Hepatocyte (in vitro differentiated cells): Measurements from ENCODE around the gene ERCC2. TPM values are rescaled to one million over a fixed set of nuclear protein-coding genes. Genes with fewer than 3 reads are reported as not detected.

Source experiments
- DNase-seq: peaks from one replicate; pipeline ENCODE4 v3.0.0-alpha.2; 2016; ENCODE audit warnings: low spot score
- H2AFZ ChIP-seq: fragments of 200-600 bp; sonication (generic); 2 replicates; pipeline ENCODE4 v1.6.0; 2016; ENCODE audit warnings: antibody characterized with exemption, mild to moderate bottlenecking
- H3K27ac ChIP-seq: fragments of 200-600 bp; sonication (generic); 2 replicates; pipeline ENCODE4 v1.5.1; 2016; ENCODE audit warnings: mild to moderate bottlenecking
- H3K27me3 ChIP-seq: fragments of 200-600 bp; sonication (generic); 2 replicates; pipeline ENCODE4 v1.6.1; 2016
- H3K36me3 ChIP-seq: fragments of 200-600 bp; sonication (generic); replicated peaks from 2 replicates; pipeline ENCODE4 v1.5.1; 2016; ENCODE audit warnings: low read depth; ENCODE audit not compliant: insufficient read depth
- H3K4me1 ChIP-seq: fragments of 200-600 bp; sonication (generic); 2 replicates; pipeline ENCODE4 v1.5.1; 2016; ENCODE audit warnings: mild to moderate bottlenecking, moderate library complexity; ENCODE audit not compliant: insufficient read depth
- H3K4me2 ChIP-seq: fragments of 200-600 bp; sonication (generic); 2 replicates; pipeline ENCODE4 v1.6.0; 2016
- H3K4me3 ChIP-seq: fragments of 200-600 bp; sonication (generic); 2 replicates; pipeline ENCODE4 v1.5.1; 2016; ENCODE audit warnings: mild to moderate bottlenecking
- H3K79me2 ChIP-seq: fragments of 200-600 bp; sonication (generic); 2 replicates; pipeline ENCODE4 v1.6.0; 2017; ENCODE audit warnings: mild to moderate bottlenecking
- H3K9me2 ChIP-seq: fragments of 200-600 bp; sonication (generic); replicated peaks from 2 replicates; pipeline ENCODE4 v1.6.0; 2017; ENCODE audit warnings: mild to moderate bottlenecking; ENCODE audit not compliant: insufficient read depth
- H3K9me3 ChIP-seq: fragments of 200-600 bp; sonication (generic); 2 replicates; pipeline ENCODE4 v1.5.1; 2016; ENCODE audit warnings: low read depth, mild to moderate bottlenecking
- H4K20me1 ChIP-seq: fragments of 200-600 bp; sonication (generic); 2 replicates; pipeline ENCODE4 v1.6.0; 2016; ENCODE audit warnings: mild to moderate bottlenecking; ENCODE audit not compliant: insufficient read depth, poor library complexity, severe bottlenecking
- EZH2 ChIP-seq: fragments of 200-600 bp; sonication (generic); IDR thresholded peaks from 2 replicates; pipeline ENCODE4 v1.6.1; 2016; ENCODE audit warnings: antibody characterized with exemption, mild to moderate bottlenecking, borderline replicate concordance
- EZH2phosphoT487 ChIP-seq: fragments of 200-600 bp; sonication (generic); IDR thresholded peaks from one replicate; pipeline ENCODE4 v1.6.1; 2018; ENCODE audit warnings: antibody characterized with exemption, mild to moderate bottlenecking, low read depth, moderate library complexity; ENCODE audit not compliant: unreplicated experiment, severe bottlenecking
- WGBS: methylation state at CpG from one replicate; pipeline ENCODE4 v1.1.6; 2016; ENCODE audit warnings: low lambda C conversion rate; ENCODE audit errors: missing lambda C conversion rate; 5-methylcytosine and 5-hydroxymethylcytosine counted together
- polyA plus RNA-seq: library from polyadenylated mRNA; unstranded; fragments of >200 nt; fragmentation: Nextera tagmentation; extraction: Ambion mirVana; gene quantifications from 2 replicates; pipeline ENCODE4 v1.2.1, GENCODE V29; 2016
- total RNA-seq: library from RNA; depleted of rRNA; stranded (reverse); fragments of >200 nt; gene quantifications from 2 replicates; pipeline ENCODE4 v1.2.3, GENCODE V29; 2014
- TF ChIP-seq, protein P1 (sequence below): fragments of 200-600 bp; sonication (generic); IDR thresholded peaks from 2 replicates; pipeline ENCODE4 v1.5.1; 2016; ENCODE audit warnings: antibody characterized with exemption, mild to moderate bottlenecking; ENCODE audit not compliant: poor library complexity

Gene ERCC2
- total and polyA plus RNA-seq, 2 experiments from 2014 or later, result 7.1 to 13.9 TPM

GRCh38 chr19:45322744-45323281, 47.6 kb downstream of the ERCC2 start, which contains the start of gene CKM:
Gene CKM (minus strand): TSS chr19:45322875. CDS start chr19:45319713, 3,162 bp downstream.
- peaks cover 7% of the 10 kb centered on the region for H3K27me3 ChIP-seq
- H3K9me3 ChIP-seq, result no peaks in the 10 kb centered on the region
- H3K4me3 ChIP-seq, result peak within 1 kb of the TSS; percentile 33
- peak within 1 kb of the TSS; percentile 60 for H2AFZ ChIP-seq
- DNase-seq, result no peak
- H3K36me3 ChIP-seq, result no peaks in the 10 kb centered on the region
- WGBS, result 72% methylated on average over 4 of the region's 15 CpGs
- peak within 1 kb of the TSS; percentile 84 for H3K4me2 ChIP-seq
- H3K9me2 ChIP-seq, result no peaks in the 10 kb centered on the region
- H3K27ac ChIP-seq, result no peak within 1 kb of the TSS
- H4K20me1 ChIP-seq, result no peaks in the 10 kb centered on the region
- H3K4me1 ChIP-seq, result peaks cover 12% of the 10 kb centered on the region
- no peaks in the 10 kb centered on the region for H3K79me2 ChIP-seq
- TF ChIP-seq EZH2 (no peak), EZH2phosphoT487 (no peak)
- TF ChIP-seq, protein P1, sequence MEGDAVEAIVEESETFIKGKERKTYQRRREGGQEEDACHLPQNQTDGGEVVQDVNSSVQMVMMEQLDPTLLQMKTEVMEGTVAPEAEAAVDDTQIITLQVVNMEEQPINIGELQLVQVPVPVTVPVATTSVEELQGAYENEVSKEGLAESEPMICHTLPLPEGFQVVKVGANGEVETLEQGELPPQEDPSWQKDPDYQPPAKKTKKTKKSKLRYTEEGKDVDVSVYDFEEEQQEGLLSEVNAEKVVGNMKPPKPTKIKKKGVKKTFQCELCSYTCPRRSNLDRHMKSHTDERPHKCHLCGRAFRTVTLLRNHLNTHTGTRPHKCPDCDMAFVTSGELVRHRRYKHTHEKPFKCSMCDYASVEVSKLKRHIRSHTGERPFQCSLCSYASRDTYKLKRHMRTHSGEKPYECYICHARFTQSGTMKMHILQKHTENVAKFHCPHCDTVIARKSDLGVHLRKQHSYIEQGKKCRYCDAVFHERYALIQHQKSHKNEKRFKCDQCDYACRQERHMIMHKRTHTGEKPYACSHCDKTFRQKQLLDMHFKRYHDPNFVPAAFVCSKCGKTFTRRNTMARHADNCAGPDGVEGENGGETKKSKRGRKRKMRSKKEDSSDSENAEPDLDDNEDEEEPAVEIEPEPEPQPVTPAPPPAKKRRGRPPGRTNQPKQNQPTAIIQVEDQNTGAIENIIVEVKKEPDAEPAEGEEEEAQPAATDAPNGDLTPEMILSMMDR, result no peak

DNA sequence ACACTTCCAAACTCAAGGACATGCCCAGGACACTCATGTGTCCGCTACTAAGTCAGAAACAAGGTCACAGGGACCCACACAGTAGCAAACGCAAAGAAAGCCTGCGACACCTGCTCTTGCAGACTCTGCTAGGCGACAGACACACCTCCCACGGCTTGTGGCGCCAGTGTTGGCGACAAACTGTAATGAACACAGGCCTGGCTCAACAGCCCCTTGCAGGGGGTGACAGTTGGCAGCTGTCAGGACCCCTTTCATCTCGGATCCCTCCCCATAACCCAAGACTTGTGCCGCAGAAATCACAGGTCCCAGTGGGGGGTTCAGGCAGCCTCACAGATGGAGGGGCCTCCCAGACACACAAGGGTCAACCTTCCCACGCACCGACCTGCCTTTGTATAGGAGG, 48.1 kb downstream of the ERCC2 start:
- Histone ChIP-seq H4K20me1 (no peaks in the 10 kb centered on the region), H3K27ac (no peak overlapping the region), H3K36me3 (no peaks in the 10 kb centered on the region), H3K9me3 (no peaks in the 10 kb centered on the region), H3K9me2 (no peaks in the 10 kb centered on the region), H3K4me2 (no peak overlapping the region), H2AFZ (no peak overlapping the region), H3K79me2 (no peaks in the 10 kb centered on the region), H3K27me3 (peaks cover 7% of the 10 kb centered on the region), H3K4me3 (no peak overlapping the region), H3K4me1 (peaks cover 12% of the 10 kb centered on the region)
- DNase-seq, result no peak
- 53% methylated on average over 11 of the region's 11 CpGs for WGBS
- no peak for TF ChIP-seq EZH2phosphoT487
- TF ChIP-seq EZH2, result no peak
- TF ChIP-seq, protein P1, result no peak

DNA sequence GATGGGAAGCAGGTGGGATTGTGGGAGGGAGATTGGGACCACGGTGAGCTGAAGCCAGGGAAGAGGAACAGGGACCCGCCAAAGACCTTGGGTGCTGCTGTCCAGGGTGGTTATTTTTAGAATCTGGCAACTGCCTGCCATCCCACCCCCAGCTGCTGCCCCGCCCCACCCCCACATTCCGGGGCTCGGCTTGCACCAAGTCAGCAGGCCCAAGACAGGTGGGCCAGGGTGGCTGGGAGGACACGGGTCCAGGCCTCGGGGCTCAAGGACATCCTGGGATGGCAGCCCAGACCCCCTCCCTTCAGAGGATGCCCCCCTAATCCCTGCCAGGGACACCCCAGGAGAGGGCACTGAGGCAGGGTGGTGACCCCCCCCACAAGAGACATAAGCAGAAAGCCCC, 48.5 kb downstream of the ERCC2 start:
- TF ChIP-seq, protein P1, result no peak
- TF ChIP-seq EZH2 (no peak), EZH2phosphoT487 (no peak)
- Histone ChIP-seq H2AFZ (no peak overlapping the region), H3K4me2 (no peak overlapping the region), H3K27me3 (peaks cover 7% of the 10 kb centered on the region), H4K20me1 (no peaks in the 10 kb centered on the region), H3K9me3 (no peaks in the 10 kb centered on the region), H3K4me1 (peaks cover 12% of the 10 kb centered on the region), H3K79me2 (no peaks in the 10 kb centered on the region), H3K36me3 (no peaks in the 10 kb centered on the region), H3K4me3 (no peak overlapping the region), H3K9me2 (no peaks in the 10 kb centered on the region), H3K27ac (no peak overlapping the region)
- no peak for DNase-seq
- 78% methylated on average over 5 of the region's 7 CpGs for WGBS
